Gastroesophageal sphincter (tissue), 4 donors: ENCODE measurements around the gene CTRB2. TPM values are rescaled to one million over a fixed set of nuclear protein-coding genes. Genes with fewer than 3 reads are reported as not detected.

ENCODE experiments used
- ATAC-seq: fragments of 150-250 bp; one replicate; pipeline ENCODE4 v1.9.1; 2016; ENCODE audit warnings: mild to moderate bottlenecking, moderate library complexity
- H3K27ac ChIP-seq, 4 donors: fragments of 200-600 bp; sonication (generic) in 3 of 4; 1 replicate in 3 of 4; 2 replicates in 1 of 4; pipeline ENCODE4 v1.5.1; 2016 to 2019
- H3K27me3 ChIP-seq: fragments of 200-600 bp; sonication (generic); one replicate; pipeline ENCODE4 v1.5.1; 2019
- H3K36me3 ChIP-seq, 2 donors: fragments of 200-600 bp; sonication (generic); one replicate each; pipeline ENCODE4 v1.5.1; 2019; ENCODE audit warnings: control low read depth in 1 of 2
- H3K4me1 ChIP-seq, 3 donors: fragments of 200-600 bp; sonication (generic); 1 replicate in 2 of 3; 2 replicates in 1 of 3; pipeline ENCODE4 v1.5.1; 2016 to 2019; ENCODE audit warnings: control low read depth in 2 of 3
- H3K4me3 ChIP-seq, 2 donors: fragments of 200-600 bp; sonication (generic); one replicate each; pipeline ENCODE4 v1.5.1; 2019; ENCODE audit warnings: mild to moderate bottlenecking in 1 of 2, moderate library complexity in 1 of 2
- H3K9me3 ChIP-seq, 3 donors: fragments of 200-600 bp; sonication (generic); one replicate each; pipeline ENCODE4 v1.5.1; 2017 to 2019; ENCODE audit warnings: control low read depth in 2 of 3
- EP300 ChIP-seq: sonication (generic); formaldehyde crosslinking; IDR thresholded peaks from one replicate; pipeline ENCODE4 v1.6.1; 2017; ENCODE audit warnings: antibody characterized with exemption, mild to moderate bottlenecking
- POLR2A ChIP-seq, 2 donors: fragments of 450-650 bp; IDR thresholded peaks; one replicate each; pipeline ENCODE4 v1.6.1; 2017; ENCODE audit warnings: antibody characterized with exemption in 2 of 2, mild to moderate bottlenecking in 2 of 2, moderate library complexity in 1 of 2
- POLR2AphosphoS5 ChIP-seq: sonication (generic); formaldehyde crosslinking; IDR thresholded peaks from one replicate; pipeline ENCODE4 v1.6.1; 2017; ENCODE audit warnings: antibody characterized with exemption
- WGBS, 2 donors: methylation state at CpG; one replicate each; pipeline ENCODE4 v1.1.5; 2018; ENCODE audit warnings: low coverage in 1 of 2; 5-methylcytosine and 5-hydroxymethylcytosine counted together
- total RNA-seq, 4 donors: library from RNA; depleted of rRNA; stranded (reverse); fragments of >200 nt; gene quantifications; one replicate each; pipeline ENCODE4 v1.1.0, GENCODE V29; 2016
- TF ChIP-seq, protein P1 (sequence below), 4 experiments: fragments of 200-600 bp in 2 of 4; fragments of 450-650 bp in 2 of 4; sonication (generic) in 1 of 4; IDR thresholded peaks; one replicate each; pipeline ENCODE4 v1.5.1; 2017 to 2019; ENCODE audit warnings: antibody characterized with exemption in 4 of 4, mild to moderate bottlenecking in 2 of 4, moderate library complexity in 2 of 4

CTRB2 gene
- total RNA-seq, 4 donors from 2014 or later, result not detected

DNA sequence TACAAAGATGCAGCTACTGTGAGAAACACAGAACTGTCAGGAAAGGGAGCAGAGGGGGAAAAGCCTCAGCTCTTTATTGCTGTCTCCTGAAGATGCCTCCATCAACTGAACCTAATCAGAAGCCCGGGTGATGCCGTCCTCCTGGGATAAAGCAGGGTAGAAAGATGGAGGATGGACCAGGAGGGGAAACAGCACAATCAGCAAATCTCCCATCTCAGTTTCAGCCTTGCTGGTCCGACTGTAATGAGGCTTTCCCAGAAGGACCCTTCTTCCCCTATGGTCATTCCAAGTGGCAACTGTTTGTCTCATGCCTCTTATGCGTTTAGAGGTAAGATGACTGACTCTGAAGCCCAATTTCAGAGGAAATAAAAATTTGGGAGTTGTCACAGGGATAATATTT lies 34.4 kb downstream of the CTRB2 start:
- no peak for ATAC-seq
- TF ChIP-seq EP300 (no peak), POLR2AphosphoS5 (no peak), POLR2A (IDR thresholded peaks at IDR 0.05) (no peak)
- TF ChIP-seq, protein P1, sequence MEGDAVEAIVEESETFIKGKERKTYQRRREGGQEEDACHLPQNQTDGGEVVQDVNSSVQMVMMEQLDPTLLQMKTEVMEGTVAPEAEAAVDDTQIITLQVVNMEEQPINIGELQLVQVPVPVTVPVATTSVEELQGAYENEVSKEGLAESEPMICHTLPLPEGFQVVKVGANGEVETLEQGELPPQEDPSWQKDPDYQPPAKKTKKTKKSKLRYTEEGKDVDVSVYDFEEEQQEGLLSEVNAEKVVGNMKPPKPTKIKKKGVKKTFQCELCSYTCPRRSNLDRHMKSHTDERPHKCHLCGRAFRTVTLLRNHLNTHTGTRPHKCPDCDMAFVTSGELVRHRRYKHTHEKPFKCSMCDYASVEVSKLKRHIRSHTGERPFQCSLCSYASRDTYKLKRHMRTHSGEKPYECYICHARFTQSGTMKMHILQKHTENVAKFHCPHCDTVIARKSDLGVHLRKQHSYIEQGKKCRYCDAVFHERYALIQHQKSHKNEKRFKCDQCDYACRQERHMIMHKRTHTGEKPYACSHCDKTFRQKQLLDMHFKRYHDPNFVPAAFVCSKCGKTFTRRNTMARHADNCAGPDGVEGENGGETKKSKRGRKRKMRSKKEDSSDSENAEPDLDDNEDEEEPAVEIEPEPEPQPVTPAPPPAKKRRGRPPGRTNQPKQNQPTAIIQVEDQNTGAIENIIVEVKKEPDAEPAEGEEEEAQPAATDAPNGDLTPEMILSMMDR (IDR thresholded peaks at IDR 0.05), result no peak
- Histone ChIP-seq H3K9me3 (peaks cover 0 to 45% (median 0%) of the 10 kb centered on the region in 3 donors), H3K27ac (no peak overlapping the region), H3K27me3 (no peaks in the 10 kb centered on the region), H3K36me3 (peaks cover 5 to 44% of the 10 kb centered on the region in 2 donors), H3K4me1 (no peaks in the 10 kb centered on the region), H3K4me3 (no peak overlapping the region)
- 92 to 96% methylated on average over 4 of the region's 4 CpGs for WGBS, 2 donors

DNA sequence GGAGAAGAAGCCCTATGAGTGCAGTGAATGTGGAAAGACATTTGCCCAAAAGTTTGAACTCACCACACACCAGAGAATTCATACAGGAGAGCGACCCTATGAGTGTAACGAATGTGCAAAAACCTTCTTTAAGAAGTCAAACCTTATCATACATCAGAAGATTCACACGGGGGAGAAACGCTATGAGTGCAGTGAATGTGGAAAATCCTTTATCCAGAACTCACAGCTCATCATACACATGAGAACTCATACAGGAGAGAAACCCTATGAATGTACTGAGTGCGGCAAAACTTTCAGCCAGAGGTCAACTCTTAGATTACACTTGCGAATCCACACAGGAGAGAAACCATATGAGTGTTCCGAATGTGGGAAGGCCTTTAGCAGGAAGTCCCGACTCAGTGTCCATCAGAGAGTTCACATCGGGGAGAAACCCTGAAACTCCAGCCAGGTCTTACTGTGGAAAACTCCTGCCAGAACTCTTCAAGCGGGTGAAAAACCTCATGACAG lies 37.0 kb downstream of the CTRB2 start:
- Histone ChIP-seq H3K27me3 (no peaks in the 10 kb centered on the region), H3K36me3 (peaks cover 5 to 68% of the 10 kb centered on the region in 2 donors), H3K9me3 (peaks cover 0 to 20% (median 0%) of the 10 kb centered on the region in 3 donors), H3K4me1 (no peaks in the 10 kb centered on the region), H3K27ac (no peak overlapping the region), H3K4me3 (no peak overlapping the region)
- TF ChIP-seq, protein P1 (IDR thresholded peaks at IDR 0.05), result no peak
- no peak for TF ChIP-seq POLR2A (IDR thresholded peaks at IDR 0.05)
- TF ChIP-seq EP300, result no peak
- no peak for TF ChIP-seq POLR2AphosphoS5
- WGBS, 2 donors, result 94 to 95% methylated on average over 8 to 9 of the region's 10 CpGs
- ATAC-seq, result no peak

- peaks cover 0 to 39% of the 10 kb centered on the region in 2 donors for H3K36me3 ChIP-seq
- WGBS, 2 donors, result no CpG with 5 or more reads among the region's 1 CpG
- H3K27me3 ChIP-seq, result no peaks in the 10 kb centered on the region
- no peak overlapping the region for H3K27ac ChIP-seq
- H3K4me1 ChIP-seq, result no peaks in the 10 kb centered on the region
- no peaks in the 10 kb centered on the region for H3K9me3 ChIP-seq
- H3K4me3 ChIP-seq, result no peak overlapping the region
- no peak for ATAC-seq
- TF ChIP-seq, protein P1 (IDR thresholded peaks at IDR 0.05), result no peak
- TF ChIP-seq EP300 (no peak), POLR2A (IDR thresholded peaks at IDR 0.05) (no peak), POLR2AphosphoS5 (no peak)
These were observed 46.6 kb downstream of the CTRB2 start for GRCh38 chr16:75160386-75160785.

Other genes with a start within 250 kb of the CTRB2 start
- 10 to 100 TPM; 18.4 to 31.3 (median 21.4) TPM for gene WDR59, start 222.0 kb downstream of the CTRB2 start, total RNA-seq
- 10 to 100 TPM; 12.8 to 24.1 (median 19.0) TPM for gene ZNRF1, start 208.1 kb downstream of the CTRB2 start, total RNA-seq
- 10 to 100 TPM in 2 of 4 donors, 1 to 10 TPM in 2; 5.1 to 12.8 (median 8.6) TPM for gene LDHD, start 90.4 kb downstream of the CTRB2 start, total RNA-seq
- gene ZFP1, start 58.6 kb downstream of the CTRB2 start, total RNA-seq, result 10 to 100 TPM in 3 of 4 donors, 1 to 10 TPM in 1; 9.8 to 18.4 (median 15.4) TPM
- gene CTRB1, start 11.8 kb upstream of the CTRB2 start, total RNA-seq, result not detected
- gene BCAR1, start 44.5 kb upstream of the CTRB2 start, total RNA-seq, result 10 to 100 TPM; 34.6 to 63.7 (median 37.0) TPM
- gene CFDP1, start 226.3 kb upstream of the CTRB2 start, total RNA-seq, result 10 to 100 TPM; 45.1 to 70.0 (median 50.0) TPM